Activated CD4-positive, alpha-beta memory T cell treated with anti-CD3 and anti-CD28 coated beads for 36 hours (primary cell): ENCODE measurements around the gene DDX6. TPM values are rescaled to one million over a fixed set of nuclear protein-coding genes. Genes with fewer than 3 reads are reported as not detected.

Experiments
- CTCF ChIA-PET: fragments of 350-600 bp; sonication (Branson Sonifier 250); formaldehyde crosslinking; loops from one replicate; lab custom pipeline; 2021; ENCODE audit warnings: antibody characterized with exemption, inconsistent platforms; lab: Charles Lee
- POLR2A ChIA-PET: fragments of 350-600 bp; sonication (Branson Sonifier 250); formaldehyde crosslinking; loops from one replicate; lab custom pipeline; 2021; ENCODE audit warnings: antibody characterized with exemption; lab: Charles Lee
- DNase-seq: peaks from one replicate; pipeline ENCODE4 v3.0.0-alpha.2; 2020
- H3K27ac Mint-ChIP-seq: one replicate; pipeline ENCODE4 v1.8.0; 2021; ENCODE audit warnings: mixed read lengths
- H3K27me3 Mint-ChIP-seq: one replicate; pipeline ENCODE4 v1.8.0; 2021; ENCODE audit warnings: mixed read lengths
- H3K36me3 Mint-ChIP-seq: one replicate; pipeline ENCODE4 v1.8.0; 2021; ENCODE audit warnings: mixed read lengths
- H3K4me1 Mint-ChIP-seq: one replicate; pipeline ENCODE4 v1.8.0; 2021; ENCODE audit warnings: low read depth, mixed read lengths
- H3K4me3 Mint-ChIP-seq: one replicate; pipeline ENCODE4 v1.8.0; 2021; ENCODE audit warnings: mild to moderate bottlenecking, mixed read lengths
- H3K9me3 Mint-ChIP-seq: one replicate; pipeline ENCODE4 v1.8.0; 2021; ENCODE audit warnings: mixed read lengths
- intact Hi-C: fragments of 100-400 bp; cut with micrococcal nuclease; formaldehyde crosslinking; loops from one replicate; pipeline ENCODE4 v1.15.1; 2023
- total RNA-seq, 2 experiments: library from RNA; stranded (reverse); gene quantifications; one replicate each; pipeline ENCODE4 v1.2.3, GENCODE V29; 2021

Gene DDX6
- total RNA-seq, 2 experiments from 2014 or later: 175 to 180 TPM

DNA sequence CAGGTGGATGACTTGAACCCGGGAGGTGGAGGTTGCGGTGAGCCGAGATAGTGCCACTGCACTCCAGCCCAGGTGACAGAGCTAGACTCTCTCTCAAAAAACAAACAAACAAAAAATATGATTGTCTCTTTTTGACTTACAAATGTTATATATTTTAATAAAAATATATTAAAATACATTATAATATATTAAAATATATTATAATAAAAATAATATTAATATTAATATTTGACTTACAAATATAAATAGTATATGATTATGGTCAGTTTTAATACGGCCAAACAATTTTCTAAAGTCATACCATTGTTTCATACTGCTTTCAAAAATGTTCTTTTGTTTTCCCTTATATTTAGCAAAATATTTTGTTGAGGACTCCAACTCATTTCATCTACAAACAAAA is 27.2 kb upstream of the DDX6 start:
- Mint-ChIP-seq H3K27me3 (no peaks in the 10 kb centered on the region), H3K27ac (no peak overlapping the region), H3K9me3 (no peaks in the 10 kb centered on the region), H3K4me1 (peaks cover 19% of the 10 kb centered on the region), H3K4me3 (no peak overlapping the region), H3K36me3 (no peaks in the 10 kb centered on the region)
- POLR2A ChIA-PET: no interaction called here
- no peak for DNase-seq
- CTCF ChIA-PET: no interaction called here
- intact Hi-C loops: no loop called here

DNA sequence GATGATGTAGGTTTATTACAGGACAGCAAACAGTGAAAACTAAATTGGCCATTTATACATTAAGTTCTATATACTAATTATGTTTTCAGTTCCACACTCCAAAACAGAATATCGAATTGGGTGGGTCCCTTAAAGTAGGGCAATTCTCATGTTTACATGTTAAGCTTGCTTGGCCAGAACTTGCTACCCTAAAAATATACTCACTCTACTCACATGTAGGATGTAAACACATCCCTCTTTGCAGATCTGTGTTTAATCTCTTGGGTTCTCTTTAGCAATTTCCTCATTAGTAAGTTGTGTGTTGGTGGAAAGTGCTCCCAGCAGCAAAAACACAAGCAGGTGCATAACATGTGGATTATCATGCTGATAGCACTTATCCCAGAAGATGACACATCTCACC is 22.6 kb upstream of the DDX6 start:
- Mint-ChIP-seq H3K4me1 (no peaks in the 10 kb centered on the region), H3K4me3 (no peak overlapping the region), H3K27ac (no peak overlapping the region), H3K27me3 (no peaks in the 10 kb centered on the region), H3K9me3 (no peaks in the 10 kb centered on the region), H3K36me3 (no peaks in the 10 kb centered on the region)
- intact Hi-C loops: no loop called here
- ChIA-PET POLR2A (interaction anchor here (1.2 to 1.5 kb wide), 2 partner anchors 21 to 31 kb away, joined by 4 read pairs; no protein-coding TSS in a partner anchor), CTCF (no interaction called here)
- DNase-seq: no peak

DNA sequence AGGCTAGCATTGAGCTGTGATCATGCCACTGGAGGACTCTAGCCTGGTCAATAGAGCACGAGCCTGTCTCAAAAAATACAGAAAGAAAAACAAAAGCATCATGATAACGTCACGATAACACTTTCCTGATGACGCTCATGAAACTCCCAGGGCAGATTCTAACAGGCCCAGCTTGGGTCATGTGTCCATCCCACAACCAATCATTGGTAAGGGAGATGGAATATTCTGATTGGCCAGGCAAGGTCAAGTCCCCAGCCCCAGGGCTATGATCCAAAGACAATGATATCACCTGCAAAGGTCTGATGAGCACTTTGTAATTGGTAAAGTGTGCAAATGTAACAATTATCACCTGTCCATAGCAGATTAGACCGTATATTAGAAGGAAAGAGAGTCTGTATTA is 21.5 kb upstream of the DDX6 start:
- Mint-ChIP-seq H3K27me3 (no peaks in the 10 kb centered on the region), H3K9me3 (no peaks in the 10 kb centered on the region), H3K36me3 (no peaks in the 10 kb centered on the region), H3K4me1 (peaks cover 4% of the 10 kb centered on the region), H3K4me3 (no peak overlapping the region), H3K27ac (no peak overlapping the region)
- no peak for DNase-seq
- POLR2A ChIA-PET: interaction anchor here (1.2 kb wide), 1 partner anchor 20 kb away, joined by 4 read pairs; no protein-coding TSS in a partner anchor
- CTCF ChIA-PET: interaction anchor here (1.1 kb wide), 1 partner anchor 122 kb away, joined by 3 read pairs; no protein-coding TSS in a partner anchor
- intact Hi-C loops: no loop called here

DNA sequence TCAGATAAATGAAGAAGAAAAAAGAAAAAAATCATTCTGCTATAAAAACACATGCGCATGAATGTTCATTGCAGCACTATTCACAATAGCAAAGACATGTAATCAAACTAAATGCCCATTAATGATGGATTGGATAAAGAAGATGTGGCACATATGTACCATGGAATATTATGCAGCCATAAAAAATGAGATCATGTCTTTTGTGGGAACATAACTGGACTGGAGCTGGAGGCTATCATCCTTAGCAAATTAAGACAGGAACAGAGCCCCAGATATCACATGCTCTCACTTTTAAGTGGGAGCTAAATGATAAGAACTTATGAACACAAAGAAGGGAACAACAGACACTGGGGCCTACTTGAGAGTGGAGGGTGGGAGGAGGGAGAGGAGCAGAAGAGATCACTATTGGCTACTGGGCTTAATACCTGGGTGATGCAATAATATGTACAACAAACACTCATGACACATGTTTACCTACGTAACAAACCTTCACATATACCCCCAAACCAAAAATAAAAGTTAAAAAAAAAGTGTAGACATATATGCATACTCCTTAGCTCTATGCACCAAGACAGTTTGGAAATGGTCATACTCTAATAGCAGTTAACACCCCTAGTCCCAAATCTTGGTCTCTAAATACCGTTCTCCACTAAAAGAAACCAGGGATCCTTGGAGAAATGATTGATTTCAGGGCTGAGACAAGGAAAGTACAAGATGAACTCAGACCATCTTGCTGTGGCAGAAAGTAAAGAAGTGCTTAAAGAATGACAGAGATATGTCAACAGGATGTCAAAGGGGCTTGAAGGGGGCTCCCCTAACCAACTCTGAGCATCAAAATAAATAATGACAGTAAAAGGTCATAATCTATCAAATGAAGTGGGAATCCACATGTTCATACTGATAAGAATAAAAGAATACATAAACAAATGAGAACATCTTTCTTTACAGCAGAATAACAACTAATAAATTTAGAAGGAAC is 17.1 kb upstream of the DDX6 start:
- ChIA-PET POLR2A (no interaction called here), CTCF (no interaction called here)
- no peak for DNase-seq
- Mint-ChIP-seq H3K4me1 (peaks cover 4% of the 10 kb centered on the region), H3K36me3 (no peaks in the 10 kb centered on the region), H3K9me3 (no peaks in the 10 kb centered on the region), H3K27ac (no peak overlapping the region), H3K27me3 (no peaks in the 10 kb centered on the region), H3K4me3 (no peak overlapping the region)
- intact Hi-C loops: no loop called here

DNA sequence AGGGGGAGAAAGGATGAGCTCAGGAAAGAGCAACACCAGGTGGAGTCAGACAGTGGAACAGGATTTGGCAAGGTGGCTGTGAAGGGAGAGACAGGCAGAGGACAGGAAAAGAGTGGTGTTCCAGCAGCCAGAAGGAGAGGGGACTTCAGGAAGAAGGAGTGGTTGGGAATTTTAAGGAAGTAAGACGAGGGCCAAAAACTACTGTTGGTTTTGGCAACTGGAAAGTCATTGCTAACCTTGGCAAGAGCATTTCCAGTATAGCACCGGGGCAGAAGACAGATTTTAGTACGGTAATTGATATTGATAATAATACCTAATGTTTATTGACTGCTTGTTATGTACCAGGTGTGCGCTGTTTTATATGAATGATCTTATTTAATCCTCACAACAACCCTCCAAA is 15.4 kb upstream of the DDX6 start:
- CTCF ChIA-PET: no interaction called here
- intact Hi-C loops: no loop called here
- Mint-ChIP-seq H3K27ac (no peak overlapping the region), H3K4me1 (peaks cover 4% of the 10 kb centered on the region), H3K36me3 (no peaks in the 10 kb centered on the region), H3K9me3 (no peaks in the 10 kb centered on the region), H3K27me3 (no peaks in the 10 kb centered on the region), H3K4me3 (no peak overlapping the region)
- POLR2A ChIA-PET: no interaction called here
- DNase-seq: no peak

DNA sequence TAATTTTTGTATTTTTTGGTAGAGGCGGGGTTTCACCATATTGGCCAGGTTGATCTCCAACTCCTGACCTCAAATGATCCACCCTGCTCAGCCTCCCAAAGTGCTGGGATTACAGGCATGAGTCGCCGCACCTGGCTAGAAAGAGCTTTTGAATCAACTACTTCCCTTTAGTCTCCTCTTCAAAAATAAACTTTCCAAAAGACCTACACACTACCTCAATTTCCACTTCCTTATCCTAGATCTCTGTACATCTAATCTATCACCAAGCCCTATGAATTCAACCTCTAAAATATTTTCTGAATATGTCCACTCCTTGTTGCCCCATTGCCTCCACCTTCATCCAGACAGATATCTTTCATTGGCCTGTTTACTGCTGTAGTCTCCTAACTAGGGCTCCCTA is 13.1 kb upstream of the DDX6 start:
- peaks cover 4% of the 10 kb centered on the region for H3K4me1 Mint-ChIP-seq
- intact Hi-C loops: no loop called here
- ChIA-PET CTCF (no interaction called here), POLR2A (no interaction called here)
- H3K4me3 Mint-ChIP-seq: no peak overlapping the region
- DNase-seq: no peak
- H3K9me3 Mint-ChIP-seq: no peaks in the 10 kb centered on the region
- no peaks in the 10 kb centered on the region for H3K36me3 Mint-ChIP-seq
- H3K27me3 Mint-ChIP-seq: no peaks in the 10 kb centered on the region
- H3K27ac Mint-ChIP-seq: no peak overlapping the region

DNA sequence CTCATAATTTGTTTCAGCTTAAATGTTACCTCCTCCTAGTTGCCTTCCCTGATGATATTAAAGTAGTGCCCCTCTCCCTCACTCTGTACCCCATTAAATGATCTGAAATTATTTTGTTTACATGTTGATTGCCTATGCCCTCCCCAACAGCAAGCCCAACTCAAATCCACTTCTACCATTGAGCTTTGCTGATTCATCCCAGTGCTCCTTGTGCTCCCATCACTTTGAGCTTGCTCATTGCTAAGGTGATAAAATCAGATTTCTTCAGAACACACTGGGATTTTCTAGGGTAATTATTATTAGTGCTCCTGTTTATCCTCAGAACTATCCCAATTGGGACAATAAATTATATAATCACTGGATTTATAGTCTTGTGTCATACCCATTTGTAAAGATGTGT is 8.4 kb upstream of the DDX6 start:
- no peak overlapping the region for H3K4me3 Mint-ChIP-seq
- no peaks in the 10 kb centered on the region for H3K9me3 Mint-ChIP-seq
- intact Hi-C loops: no loop called here
- H3K36me3 Mint-ChIP-seq: no peaks in the 10 kb centered on the region
- H3K4me1 Mint-ChIP-seq: peaks cover 2% of the 10 kb centered on the region
- no peaks in the 10 kb centered on the region for H3K27me3 Mint-ChIP-seq
- ChIA-PET POLR2A (no interaction called here), CTCF (interaction anchor here (0.6 to 1.8 kb wide), 4 partner anchors 8 to 140 kb away, joined by 3 to 7 read pairs (median 4); partner anchors contain the start of gene DDX6)
- no peak for DNase-seq
- no peak overlapping the region for H3K27ac Mint-ChIP-seq

DNA sequence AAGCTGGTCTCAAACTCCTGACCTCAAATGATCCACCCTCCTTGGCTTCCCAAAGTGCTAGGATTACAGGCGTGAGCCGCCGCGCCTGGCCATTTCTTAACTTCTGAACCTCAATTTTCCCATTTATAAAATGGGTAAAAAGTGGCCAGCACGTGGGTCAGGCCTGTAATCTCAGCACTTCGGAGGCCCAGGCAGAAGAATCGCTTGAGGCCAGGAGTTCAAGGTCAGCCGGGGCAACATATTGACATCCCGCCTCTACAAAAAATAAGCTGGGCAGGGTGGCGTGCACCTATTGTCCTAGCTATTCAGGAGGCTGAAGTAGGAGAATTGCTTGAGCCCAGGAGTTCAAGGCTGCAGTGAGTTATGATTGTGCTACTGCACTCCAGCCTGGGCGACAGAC is 6.5 kb upstream of the DDX6 start:
- H3K27me3 Mint-ChIP-seq: no peaks in the 10 kb centered on the region

DNA sequence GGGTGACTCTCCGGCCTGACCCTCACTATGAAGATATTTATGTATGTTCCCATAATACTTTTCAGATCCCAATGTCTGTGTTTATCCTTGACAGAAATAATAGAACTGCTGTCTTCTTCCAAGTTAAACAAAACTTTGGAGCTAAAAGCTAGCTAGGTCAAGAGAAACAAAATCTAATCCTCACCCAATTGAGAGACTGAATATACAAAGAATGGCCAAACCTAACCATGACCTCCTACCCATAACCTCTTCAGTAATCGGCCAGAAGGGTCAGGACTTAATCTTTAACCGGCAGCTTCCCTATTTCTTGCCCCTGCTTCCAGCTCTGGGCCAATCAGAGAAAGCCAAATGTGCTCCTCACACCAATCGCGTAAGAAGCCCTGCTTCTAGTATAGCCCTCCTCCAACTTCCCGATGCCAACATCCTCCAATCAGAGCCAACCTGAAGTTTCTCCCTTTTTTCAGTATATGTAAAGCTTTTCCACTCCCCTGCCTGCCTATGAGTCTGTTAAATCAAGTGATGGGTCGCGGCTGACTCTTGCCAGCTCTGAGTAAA is 1.7 kb upstream of the DDX6 start:
- Mint-ChIP-seq H3K27me3 (no peaks in the 10 kb centered on the region), H3K4me1 (peaks cover 12% of the 10 kb centered on the region), H3K9me3 (no peaks in the 10 kb centered on the region), H3K27ac (peak overlapping the region; percentile 99), H3K36me3 (peaks cover 21% of the 10 kb centered on the region), H3K4me3 (peak overlapping the region; percentile 94)
- intact Hi-C loops: loop anchor here (1.0 to 5.0 kb wide), 3 partner anchors 91 to 225 kb away; partner anchors contain the start of genes CENATAC, CXCR5, RPS25 and TRAPPC4
- ChIA-PET CTCF (interaction anchor here (0.7 to 7.1 kb wide), 11 partner anchors 10 to 164 kb away, joined by 3 to 51 read pairs (median 6); partner anchors contain the start of genes BCL9L and UPK2), POLR2A (interaction anchor here (0.7 to 6.2 kb wide), 22 partner anchors 10 to 266 kb away, joined by 3 to 87 read pairs (median 5); partner anchors contain the start of genes BCL9L and CENATAC)
- DNase-seq: peak; percentile 76

More for the DNA sequence above, 6.5 kb upstream of the DDX6 start:
- peaks cover 11% of the 10 kb centered on the region for H3K4me1 Mint-ChIP-seq
- no peak overlapping the region for H3K4me3 Mint-ChIP-seq
- ChIA-PET POLR2A (no interaction called here), CTCF (interaction anchor here (1.5 kb wide), 1 partner anchor 108 kb away, joined by 7 read pairs; no protein-coding TSS in a partner anchor)
- no peak overlapping the region for H3K27ac Mint-ChIP-seq
- DNase-seq: no peak
- intact Hi-C loops: no loop called here
- no peaks in the 10 kb centered on the region for H3K9me3 Mint-ChIP-seq
- no peaks in the 10 kb centered on the region for H3K36me3 Mint-ChIP-seq

DNA sequence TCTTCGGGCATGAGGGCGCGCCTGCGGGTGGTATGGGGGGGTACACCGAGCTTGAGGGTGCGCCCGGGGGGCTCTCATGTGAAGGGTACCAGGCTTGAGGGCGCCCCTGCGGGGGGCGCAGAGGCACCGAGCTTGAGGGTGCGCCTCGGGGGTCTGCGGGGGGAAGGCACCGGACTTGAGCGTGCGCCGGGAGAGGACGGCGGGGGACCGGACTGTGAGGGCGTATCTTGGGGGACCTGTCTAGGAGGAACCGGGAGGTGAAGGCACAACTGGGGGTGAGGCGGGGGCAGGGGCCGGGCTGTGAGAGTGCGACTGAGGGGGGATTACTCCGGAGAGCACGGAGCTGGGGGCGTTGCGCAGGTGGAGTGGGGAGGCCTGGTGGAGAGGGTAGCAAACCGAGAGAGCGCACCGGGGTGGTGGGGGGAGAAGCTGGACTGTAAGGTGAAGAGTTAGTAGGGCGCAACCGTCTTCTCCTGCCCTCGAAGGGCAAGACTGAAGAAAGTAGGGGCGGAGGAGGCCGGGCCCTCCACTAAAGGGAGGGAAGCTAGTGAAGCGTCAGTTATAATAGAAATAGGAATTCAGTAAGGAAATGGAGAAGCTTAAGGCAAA is 1.1 kb upstream of the DDX6 start:
- intact Hi-C loops: loop anchor here (1.0 to 5.0 kb wide), 4 partner anchors 91 to 225 kb away; partner anchors contain the start of genes CENATAC, CXCR5, RPS25 and TRAPPC4
- ChIA-PET CTCF (interaction anchor here (0.9 to 7.1 kb wide), 14 partner anchors 11 to 165 kb away, joined by 3 to 51 read pairs (median 6); partner anchors contain the start of genes BCL9L and UPK2), POLR2A (interaction anchor here (0.8 to 6.2 kb wide), 20 partner anchors 11 to 266 kb away, joined by 3 to 87 read pairs (median 6); partner anchors contain the start of genes BCL9L and CENATAC)
- DNase-seq: peak; percentile 55
- Mint-ChIP-seq H3K27me3 (no peaks in the 10 kb centered on the region), H3K9me3 (no peaks in the 10 kb centered on the region), H3K4me3 (peak overlapping the region; percentile 94), H3K4me1 (peaks cover 16% of the 10 kb centered on the region), H3K27ac (peak overlapping the region; percentile 99), H3K36me3 (peaks cover 25% of the 10 kb centered on the region)

DNA sequence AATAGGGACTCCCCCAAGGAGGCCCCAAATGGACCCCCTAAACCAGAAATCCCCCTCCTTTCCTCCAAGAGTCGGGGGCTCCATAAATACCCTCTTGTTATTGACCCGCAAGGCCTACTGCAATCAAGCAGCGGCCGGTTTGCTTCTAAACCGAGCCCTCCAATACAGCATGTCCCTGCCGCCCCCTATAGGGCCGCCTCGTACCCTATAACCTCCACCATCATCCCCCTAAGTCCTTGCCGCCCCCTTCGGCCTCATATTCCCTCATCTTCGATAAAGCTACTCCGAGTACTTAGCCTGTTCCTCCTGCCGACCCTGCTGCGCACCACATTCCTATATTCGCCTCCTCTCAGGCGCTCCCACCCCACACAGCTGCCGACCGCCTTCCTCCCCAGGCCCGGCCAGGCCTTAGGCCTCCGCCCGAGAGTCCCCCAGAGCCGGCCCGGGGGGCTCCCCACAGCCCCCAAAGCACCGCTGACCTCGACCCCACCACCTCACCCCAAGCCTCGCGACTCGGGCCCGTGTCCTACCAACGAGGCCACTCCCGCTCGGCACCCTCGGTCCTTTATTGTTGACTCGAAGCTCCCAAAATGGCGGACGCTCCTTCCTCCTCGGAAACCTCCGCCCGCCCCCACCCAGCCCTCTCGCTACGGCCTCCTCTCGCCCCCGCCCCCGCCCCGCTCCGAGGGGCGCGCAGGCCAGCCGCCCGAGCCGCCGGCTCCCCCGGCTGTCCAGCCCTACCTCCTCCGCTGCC is 430 bp downstream of the DDX6 start:
- DNase-seq: peak; percentile 67
- Mint-ChIP-seq H3K36me3 (peaks cover 39% of the 10 kb centered on the region), H3K4me1 (peaks cover 30% of the 10 kb centered on the region), H3K27ac (peak overlapping the region; percentile 99), H3K9me3 (no peaks in the 10 kb centered on the region), H3K27me3 (no peaks in the 10 kb centered on the region), H3K4me3 (peak overlapping the region; percentile 94)
- intact Hi-C loops: loop anchor here (1.0 to 5.0 kb wide), 6 partner anchors 51 to 227 kb away; partner anchors contain the start of genes CENATAC, RPS25 and TRAPPC4
- POLR2A ChIA-PET: interaction anchor here (0.6 to 6.2 kb wide), 22 partner anchors 21 to 352 kb away, joined by 3 to 87 read pairs (median 5); partner anchors contain the start of genes BCL9L, CENATAC and DPAGT1
- CTCF ChIA-PET: interaction anchor here (0.7 to 7.1 kb wide), 16 partner anchors 9 to 140 kb away, joined by 3 to 51 read pairs (median 4); no protein-coding TSS in a partner anchor
